Measurements from ENCODE around the gene DDX50.
A peak's percentile ranks its signal among the peaks of the same experiment; 100 is the strongest.
"Not testable (repeated sequence)": the region's sequence is repeated elsewhere in the genome, so short reads cannot be mapped to it uniquely, and the experiment has no call there.

The DDX50 gene

GRCh38 chr10:68955355-68955831 lies 54.3 kb downstream of the DDX50 start:
- Histone ChIP-seq H3K9me3 (ENCODE audit: control insufficient read depth, insufficient read depth, low read depth, low read length) (no peaks in the 10 kb centered on the region), H3K27me3 (ENCODE audit: control insufficient read depth, insufficient read depth, low read length) (no peaks in the 10 kb centered on the region), H3K27ac (ENCODE audit: low read depth, low read length) (peak overlapping the region; percentile 71), H3K4me1 (ENCODE audit: control insufficient read depth, insufficient read depth, low read length) (no peaks in the 10 kb centered on the region), H3K9ac (ENCODE audit: low read length) (peak overlapping the region; percentile 93), H3K36me3 (ENCODE audit: control insufficient read depth, insufficient read depth, low read length) (peaks cover 21% of the 10 kb centered on the region), H3K4me3 (ENCODE audit: low read depth, low read length) (peak overlapping the region; percentile 79)

GRCh38 chr10:68955832-68956532 lies 54.9 kb downstream of the DDX50 start, which contains the start of gene DDX21:
Gene DDX21, plus strand, starts transcription at chr10:68956170. Its CDS starts 56 bp downstream, at chr10:68956226.
- Histone ChIP-seq H3K9ac (ENCODE audit: low read length) (peak within 1 kb of the TSS; percentile 93), H3K4me3 (ENCODE audit: low read depth, low read length) (peak within 1 kb of the TSS; percentile 79), H3K27me3 (ENCODE audit: control insufficient read depth, insufficient read depth, low read length) (no peaks in the 10 kb centered on the region), H3K9me3 (ENCODE audit: control insufficient read depth, insufficient read depth, low read depth, low read length) (no peaks in the 10 kb centered on the region), H3K27ac (ENCODE audit: low read depth, low read length) (peak within 1 kb of the TSS; percentile 71), H3K36me3 (ENCODE audit: control insufficient read depth, insufficient read depth, low read length) (peaks cover 25% of the 10 kb centered on the region), H3K4me1 (ENCODE audit: control insufficient read depth, insufficient read depth, low read length) (no peaks in the 10 kb centered on the region)

GRCh38 chr10:68957284-68957615 lies 56.1 kb downstream of the DDX50 start:
- Histone ChIP-seq H3K36me3 (ENCODE audit: control insufficient read depth, insufficient read depth, low read length) (peaks cover 38% of the 10 kb centered on the region), H3K4me3 (ENCODE audit: low read depth, low read length) (peak overlapping the region; percentile 79), H3K9me3 (ENCODE audit: control insufficient read depth, insufficient read depth, low read depth, low read length) (no peaks in the 10 kb centered on the region), H3K9ac (ENCODE audit: low read length) (peak overlapping the region; percentile 93), H3K27ac (ENCODE audit: low read depth, low read length) (peak overlapping the region; percentile 71; the same call in 1 of the 2 replicates), H3K27me3 (ENCODE audit: control insufficient read depth, insufficient read depth, low read length) (no peaks in the 10 kb centered on the region), H3K4me1 (ENCODE audit: control insufficient read depth, insufficient read depth, low read length) (no peaks in the 10 kb centered on the region)

- Histone ChIP-seq H3K27ac (ENCODE audit: low read depth, low read length) (peak overlapping the region; percentile 71; the same call in 1 of the 2 replicates), H3K4me1 (ENCODE audit: control insufficient read depth, insufficient read depth, low read length) (no peaks in the 10 kb centered on the region), H3K4me3 (ENCODE audit: low read depth, low read length) (peak overlapping the region; percentile 79), H3K36me3 (ENCODE audit: control insufficient read depth, insufficient read depth, low read length) (peaks cover 42% of the 10 kb centered on the region), H3K9ac (ENCODE audit: low read length) (peak overlapping the region; percentile 93), H3K27me3 (ENCODE audit: control insufficient read depth, insufficient read depth, low read length) (no peaks in the 10 kb centered on the region), H3K9me3 (ENCODE audit: control insufficient read depth, insufficient read depth, low read depth, low read length) (no peaks in the 10 kb centered on the region)
These were observed 56.5 kb downstream of the DDX50 start for GRCh38 chr10:68957654-68958053.

- no peak overlapping the region for H3K27ac ChIP-seq (ENCODE audit: low read depth, low read length)
These were observed 58.8 kb downstream of the DDX50 start for GRCh38 chr10:68959695-68960527.

GRCh38 chr10:68963151-68963550 lies 62.0 kb downstream of the DDX50 start:
- no peaks in the 10 kb centered on the region for H3K27me3 ChIP-seq (ENCODE audit: control insufficient read depth, insufficient read depth, low read length)
- H3K4me1 ChIP-seq (ENCODE audit: control insufficient read depth, insufficient read depth, low read length), result no peaks in the 10 kb centered on the region
- no peak overlapping the region for H3K4me3 ChIP-seq (ENCODE audit: low read depth, low read length)
- no peak overlapping the region for H3K27ac ChIP-seq (ENCODE audit: low read depth, low read length)
- H3K9ac ChIP-seq (ENCODE audit: low read length), result no peak overlapping the region
- H3K9me3 ChIP-seq (ENCODE audit: control insufficient read depth, insufficient read depth, low read depth, low read length), result no peaks in the 10 kb centered on the region
- H3K36me3 ChIP-seq (ENCODE audit: control insufficient read depth, insufficient read depth, low read length), result peaks cover 94% of the 10 kb centered on the region

More at GRCh38 chr10:68959695-68960527, 58.8 kb downstream of the DDX50 start:
- H3K36me3 ChIP-seq (ENCODE audit: control insufficient read depth, insufficient read depth, low read length), result peaks cover 65% of the 10 kb centered on the region
- H3K4me3 ChIP-seq (ENCODE audit: low read depth, low read length), result no peak overlapping the region
- no peaks in the 10 kb centered on the region for H3K4me1 ChIP-seq (ENCODE audit: control insufficient read depth, insufficient read depth, low read length)
- H3K9me3 ChIP-seq (ENCODE audit: control insufficient read depth, insufficient read depth, low read depth, low read length), result no peaks in the 10 kb centered on the region
- no peaks in the 10 kb centered on the region for H3K27me3 ChIP-seq (ENCODE audit: control insufficient read depth, insufficient read depth, low read length)
- H3K9ac ChIP-seq (ENCODE audit: low read length), result no peak overlapping the region

GRCh38 chr10:68973975-68974374 lies 72.9 kb downstream of the DDX50 start:
- no peaks in the 10 kb centered on the region for H3K4me1 ChIP-seq (ENCODE audit: control insufficient read depth, insufficient read depth, low read length)
- no peak overlapping the region for H3K27ac ChIP-seq (ENCODE audit: low read depth, low read length)
- no peaks in the 10 kb centered on the region for H3K27me3 ChIP-seq (ENCODE audit: control insufficient read depth, insufficient read depth, low read length)
- no peak overlapping the region for H3K4me3 ChIP-seq (ENCODE audit: low read depth, low read length)
- H3K9ac ChIP-seq (ENCODE audit: low read length), result no peak overlapping the region
- no peaks in the 10 kb centered on the region for H3K9me3 ChIP-seq (ENCODE audit: control insufficient read depth, insufficient read depth, low read depth, low read length)
- peaks cover 99% of the 10 kb centered on the region for H3K36me3 ChIP-seq (ENCODE audit: control insufficient read depth, insufficient read depth, low read length)

GRCh38 chr10:68975936-68976473 lies 74.9 kb downstream of the DDX50 start:
- not testable (repeated sequence) for H3K9me3 ChIP-seq (ENCODE audit: control insufficient read depth, insufficient read depth, low read depth, low read length); H3K27ac ChIP-seq (ENCODE audit: low read depth, low read length); H3K4me1 ChIP-seq (ENCODE audit: control insufficient read depth, insufficient read depth, low read length); H3K9ac ChIP-seq (ENCODE audit: low read length); H3K4me3 ChIP-seq (ENCODE audit: low read depth, low read length); H3K27me3 ChIP-seq (ENCODE audit: control insufficient read depth, insufficient read depth, low read length)
- peaks cover 98% of the 10 kb centered on the region for H3K36me3 ChIP-seq (ENCODE audit: control insufficient read depth, insufficient read depth, low read length)

- H3K4me1 ChIP-seq (ENCODE audit: control insufficient read depth, insufficient read depth, low read length); H3K4me3 ChIP-seq (ENCODE audit: low read depth, low read length); H3K9ac ChIP-seq (ENCODE audit: low read length); H3K9me3 ChIP-seq (ENCODE audit: control insufficient read depth, insufficient read depth, low read depth, low read length); H3K27ac ChIP-seq (ENCODE audit: low read depth, low read length); H3K27me3 ChIP-seq (ENCODE audit: control insufficient read depth, insufficient read depth, low read length): not testable (repeated sequence)
- H3K36me3 ChIP-seq (ENCODE audit: control insufficient read depth, insufficient read depth, low read length), result peaks cover 98% of the 10 kb centered on the region
These were observed 78.6 kb downstream of the DDX50 start for GRCh38 chr10:68979738-68980137.

GRCh38 chr10:68981074-68981473 lies 80.0 kb downstream of the DDX50 start:
- H3K27me3 ChIP-seq (ENCODE audit: control insufficient read depth, insufficient read depth, low read length), result no peaks in the 10 kb centered on the region
- H3K9ac ChIP-seq (ENCODE audit: low read length), result no peak overlapping the region
- no peaks in the 10 kb centered on the region for H3K4me1 ChIP-seq (ENCODE audit: control insufficient read depth, insufficient read depth, low read length)
- no peak overlapping the region for H3K4me3 ChIP-seq (ENCODE audit: low read depth, low read length)
- H3K9me3 ChIP-seq (ENCODE audit: control insufficient read depth, insufficient read depth, low read depth, low read length), result no peaks in the 10 kb centered on the region
- peaks cover 92% of the 10 kb centered on the region for H3K36me3 ChIP-seq (ENCODE audit: control insufficient read depth, insufficient read depth, low read length)
- no peak overlapping the region for H3K27ac ChIP-seq (ENCODE audit: low read depth, low read length)

- Histone ChIP-seq H3K27me3 (ENCODE audit: control insufficient read depth, insufficient read depth, low read length) (no peaks in the 10 kb centered on the region), H3K36me3 (ENCODE audit: control insufficient read depth, insufficient read depth, low read length) (peaks cover 80% of the 10 kb centered on the region), H3K9me3 (ENCODE audit: control insufficient read depth, insufficient read depth, low read depth, low read length) (no peaks in the 10 kb centered on the region), H3K9ac (ENCODE audit: low read length) (no peak overlapping the region), H3K27ac (ENCODE audit: low read depth, low read length) (no peak overlapping the region), H3K4me3 (ENCODE audit: low read depth, low read length) (no peak overlapping the region), H3K4me1 (ENCODE audit: control insufficient read depth, insufficient read depth, low read length) (no peaks in the 10 kb centered on the region)
These were observed 81.3 kb downstream of the DDX50 start for GRCh38 chr10:68982389-68982788.
